ENCODE measurements around the gene TBCEL.

DNA sequence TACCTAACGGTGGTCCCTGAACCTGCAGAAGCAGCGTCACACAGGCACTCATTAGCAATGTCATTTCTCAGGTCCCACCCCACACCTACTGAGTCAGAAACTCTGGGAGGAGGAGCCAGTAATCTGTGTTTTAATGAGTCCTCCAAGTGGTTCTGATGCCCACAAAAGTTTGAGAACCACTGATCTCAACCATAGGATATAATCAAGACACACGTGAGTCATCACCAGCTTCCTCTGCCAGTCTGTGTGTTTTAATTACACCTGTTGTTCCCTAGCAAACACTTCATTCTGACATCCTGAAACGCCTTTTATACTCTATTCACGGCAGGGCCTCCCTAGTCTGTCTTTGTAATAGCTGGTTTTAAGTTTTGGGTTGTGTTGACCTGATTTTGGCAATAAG, 82.9 kb downstream of the TBCEL start:
- no peak for TF ChIP-seq CTCF (IDR thresholded peaks at IDR 0.05)
- no peak for TF ChIP-seq POLR2A (IDR thresholded peaks at IDR 0.05)

All from Peyer's patch (tissue), 4 donors.